ENCODE results near the gene CCNC.
A peak's percentile ranks its signal among the peaks of the same experiment; 100 is the strongest.
"Not testable (repeated sequence)": the region's sequence is repeated elsewhere in the genome, so short reads cannot be mapped to it uniquely, and the experiment has no call there.

The CCNC gene

DNA sequence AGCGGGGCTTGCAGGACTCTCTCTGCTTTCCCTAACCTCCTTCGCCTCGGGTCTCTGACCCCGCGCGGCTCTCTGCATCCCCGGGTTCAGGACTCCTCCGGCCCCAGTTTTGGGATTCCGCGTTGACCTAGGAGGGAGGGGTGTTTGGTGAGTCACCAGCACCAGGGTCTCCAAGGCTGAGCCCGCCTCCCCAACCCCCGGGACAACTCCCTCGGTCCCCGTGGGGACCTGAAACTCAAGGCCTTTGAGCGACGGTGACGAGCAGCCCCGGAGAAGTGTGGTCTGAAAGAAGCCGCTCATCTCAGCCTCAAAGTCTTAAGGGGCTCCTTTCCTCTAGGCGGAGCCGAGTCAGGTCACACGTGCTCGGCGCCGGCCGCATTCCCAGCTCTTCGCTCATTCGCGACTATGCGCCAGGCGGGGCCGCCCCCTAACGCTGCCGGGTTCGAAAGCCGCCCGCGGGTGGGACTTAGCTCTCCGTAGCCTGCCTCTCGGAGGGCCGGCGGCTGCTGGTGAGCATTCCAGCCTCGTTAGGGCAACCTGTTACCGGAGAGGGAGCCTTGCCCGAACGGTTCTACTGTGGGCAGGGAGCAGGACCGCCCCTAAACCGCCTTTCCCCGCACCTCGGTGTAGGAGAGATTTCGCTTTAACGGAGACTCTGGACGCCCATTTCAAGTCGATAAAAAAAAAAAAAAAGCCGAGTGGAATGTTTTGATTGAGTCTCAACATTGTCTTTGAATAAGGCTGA, 35.1 kb upstream of the CCNC start:
- peak in 1 of 3 experiments; percentile 32 for DNase-seq (ENCODE audit: low read depth in 3 of 3)

DNA sequence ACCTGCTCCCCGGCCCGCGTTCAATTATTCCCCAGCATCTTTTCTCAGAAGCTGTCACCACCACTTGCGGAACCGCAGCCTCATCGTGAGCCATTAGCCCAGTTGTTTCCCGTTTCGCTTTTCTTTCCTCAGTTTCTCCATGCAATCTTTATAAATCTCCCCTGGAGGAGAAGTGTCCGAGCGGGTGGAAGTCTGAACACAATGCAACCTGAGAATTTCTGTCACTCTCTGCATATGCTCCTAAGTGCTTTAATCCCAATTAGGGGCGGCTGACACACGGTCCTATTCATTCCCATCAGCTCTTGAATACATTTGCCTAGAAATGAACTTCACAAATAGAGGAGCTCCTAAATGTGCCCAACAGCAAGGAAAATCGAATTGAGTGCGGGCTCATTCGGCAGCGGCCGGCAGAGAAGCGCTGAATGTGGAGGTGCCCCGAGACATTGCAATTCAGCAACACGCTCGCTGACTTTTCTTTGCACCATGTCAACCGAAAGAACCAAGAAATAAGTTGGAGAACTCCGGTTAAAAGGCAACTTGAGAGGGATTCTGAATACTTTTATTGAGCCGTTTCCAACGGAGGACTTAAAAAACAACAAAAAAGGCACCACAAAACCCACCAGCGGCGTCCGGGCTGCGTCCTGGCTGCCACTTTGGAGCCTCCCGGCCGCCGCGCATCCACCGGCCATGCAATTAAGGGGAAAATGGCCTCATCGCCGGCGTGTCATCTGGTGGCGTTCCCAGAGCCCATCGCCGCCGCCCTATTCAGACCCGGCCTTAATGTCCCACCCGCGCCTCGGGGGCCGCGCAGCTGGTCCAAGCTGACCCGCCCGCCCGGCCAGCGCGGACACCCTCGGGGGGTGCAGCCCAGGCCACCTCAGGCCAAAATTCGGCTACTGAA, 34.3 kb upstream of the CCNC start:
- DNase-seq (ENCODE audit: low read depth in 3 of 3): no peak

DNA sequence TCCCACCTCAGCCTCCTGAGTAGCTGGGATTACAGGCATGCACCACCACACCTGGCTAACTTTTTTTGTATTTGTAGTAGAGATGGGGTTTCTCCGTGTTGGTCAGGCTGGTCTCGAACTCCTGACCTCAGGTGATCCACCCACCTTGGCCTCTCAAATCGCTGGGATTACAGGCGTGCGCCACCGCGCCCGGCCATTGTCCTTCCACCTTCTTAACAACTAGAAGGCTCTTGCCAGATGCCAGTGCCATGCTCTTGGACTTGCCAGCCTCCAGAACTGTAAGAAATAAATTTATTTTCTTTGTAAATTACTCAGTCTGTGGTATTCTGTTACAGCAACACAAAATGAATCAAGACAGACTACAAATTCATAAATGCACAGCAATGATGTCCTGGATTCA, 26.2 kb upstream of the CCNC start:
- DNase-seq (ENCODE audit: low read depth in 3 of 3): not testable (repeated sequence)

DNA sequence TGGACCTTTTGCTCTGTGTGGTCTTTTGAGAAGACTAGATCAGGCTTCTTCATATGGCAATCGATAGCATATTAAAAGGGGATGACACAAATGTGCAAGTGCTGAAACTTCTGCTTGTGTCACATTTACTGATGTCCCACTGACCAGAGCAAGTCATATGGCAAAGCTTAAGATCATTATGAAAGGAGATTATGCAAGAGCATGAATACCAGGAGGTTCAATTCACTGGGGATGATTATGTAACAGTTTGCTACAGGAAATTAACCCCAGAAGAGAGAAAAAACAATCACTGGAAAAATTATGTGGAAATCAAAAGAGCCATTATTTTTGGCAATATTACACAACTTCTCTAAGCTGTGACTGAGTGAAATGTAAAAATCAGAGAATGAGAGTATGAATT, 24.4 kb upstream of the CCNC start:
- DNase-seq (ENCODE audit: low read depth in 3 of 3): no peak

DNA sequence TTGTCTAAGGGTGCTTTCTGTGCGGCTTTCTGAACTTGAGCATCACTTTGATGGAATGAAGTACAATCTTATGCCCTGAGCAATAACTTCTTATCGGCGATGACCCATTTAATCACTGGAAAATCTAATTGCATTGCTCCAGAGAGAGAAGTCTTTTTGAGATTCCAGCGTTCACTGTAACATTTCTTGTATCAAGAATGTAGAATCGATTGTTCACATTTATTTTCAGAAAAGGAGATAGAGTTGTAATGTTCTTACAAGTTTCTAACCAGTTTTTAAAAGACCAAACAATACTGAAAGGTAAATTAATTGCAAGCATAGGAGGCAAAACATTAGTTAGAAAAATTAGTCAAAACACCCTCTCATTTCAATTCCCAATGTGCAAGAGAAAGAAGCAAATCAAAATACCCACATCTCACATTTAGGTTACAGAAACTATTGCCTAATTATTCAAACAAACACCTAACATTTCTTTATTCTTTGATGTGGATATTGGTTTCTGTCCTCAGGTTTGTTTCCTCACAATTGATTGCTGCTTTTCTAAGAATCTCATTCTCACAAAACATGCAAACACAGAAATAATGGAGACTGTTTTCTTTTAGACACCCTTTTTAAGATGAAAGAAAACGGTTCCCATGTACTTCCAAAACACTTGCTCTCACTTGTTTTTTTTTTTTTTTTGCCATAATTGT, 23.4 kb upstream of the CCNC start:
- DNase-seq (ENCODE audit: low read depth in 3 of 3): no peak

DNA sequence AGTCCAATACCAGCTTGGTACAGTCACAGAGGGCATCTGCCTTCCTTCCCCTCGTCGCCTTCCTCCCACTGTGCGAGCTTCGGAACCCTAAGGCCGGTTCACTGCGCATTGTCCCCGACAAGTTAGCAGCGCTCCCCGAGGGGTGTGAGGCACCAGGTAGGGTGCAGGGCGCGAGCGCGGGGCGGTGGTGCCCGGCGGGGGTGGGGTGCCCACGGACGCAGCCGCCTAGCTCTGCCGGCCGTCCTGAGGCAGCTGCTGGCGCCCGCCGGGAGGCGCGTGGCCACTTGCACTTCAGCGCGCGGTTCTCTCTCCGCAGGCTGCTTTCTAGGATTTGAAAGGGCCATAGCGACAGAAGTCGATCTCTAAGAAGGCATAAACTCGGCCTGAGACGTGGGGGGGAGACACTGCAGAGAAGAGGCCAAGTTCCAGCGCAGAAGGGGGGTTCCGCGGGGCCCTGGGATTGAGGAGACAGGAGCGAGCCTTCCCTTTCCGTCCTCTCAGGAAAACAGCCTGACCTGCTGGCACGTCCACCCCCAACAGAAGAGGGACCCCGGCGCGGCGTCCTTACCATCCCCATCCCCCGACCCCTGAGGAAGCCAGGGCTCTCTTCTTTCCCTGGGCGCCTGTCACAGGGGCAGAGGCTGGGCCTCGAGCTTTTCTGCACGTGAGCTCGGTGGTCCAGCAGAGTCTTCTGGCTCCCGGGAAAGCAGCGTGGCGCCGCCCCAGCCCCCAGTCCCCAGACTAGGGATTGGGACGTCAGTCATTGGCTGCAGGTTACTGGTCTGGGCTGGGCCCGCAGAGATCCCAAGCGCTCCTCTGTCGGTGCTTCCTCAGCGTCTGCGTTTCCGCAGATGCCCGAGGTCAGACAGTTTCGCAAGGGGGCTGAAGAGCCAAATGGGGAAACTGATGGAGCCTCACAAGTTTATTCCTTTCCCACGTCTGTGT, 22.5 kb upstream of the CCNC start:
- DNase-seq (ENCODE audit: low read depth in 3 of 3): no peak

DNA sequence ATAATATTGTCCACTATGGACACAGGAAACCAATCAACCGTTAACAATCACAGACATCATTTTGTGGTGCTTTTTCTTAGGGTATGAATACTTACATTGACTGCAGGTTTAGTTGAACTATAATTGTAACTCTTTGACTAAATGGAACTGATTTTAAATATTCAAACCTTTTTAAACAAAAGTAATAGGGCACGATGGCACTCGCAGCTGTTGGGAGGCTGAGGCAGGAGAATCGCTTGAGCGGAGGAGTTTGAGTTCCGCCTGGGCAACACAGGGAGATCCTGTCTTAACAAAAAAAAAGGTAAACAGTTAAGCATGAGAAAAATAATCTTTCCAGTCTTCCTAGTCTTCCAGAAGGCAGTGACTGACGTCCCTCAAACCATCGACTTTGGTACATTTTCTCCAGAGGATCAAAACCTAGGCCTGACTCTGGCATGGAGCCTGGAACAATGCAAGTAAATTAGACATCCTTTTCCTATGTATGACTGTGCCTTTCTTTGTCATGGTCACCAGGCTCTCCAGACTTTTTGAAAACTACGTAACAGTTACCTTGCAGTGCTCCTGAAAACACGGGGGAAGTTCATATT, 21.5 kb upstream of the CCNC start:
- no peak for DNase-seq (ENCODE audit: low read depth in 3 of 3)

DNA sequence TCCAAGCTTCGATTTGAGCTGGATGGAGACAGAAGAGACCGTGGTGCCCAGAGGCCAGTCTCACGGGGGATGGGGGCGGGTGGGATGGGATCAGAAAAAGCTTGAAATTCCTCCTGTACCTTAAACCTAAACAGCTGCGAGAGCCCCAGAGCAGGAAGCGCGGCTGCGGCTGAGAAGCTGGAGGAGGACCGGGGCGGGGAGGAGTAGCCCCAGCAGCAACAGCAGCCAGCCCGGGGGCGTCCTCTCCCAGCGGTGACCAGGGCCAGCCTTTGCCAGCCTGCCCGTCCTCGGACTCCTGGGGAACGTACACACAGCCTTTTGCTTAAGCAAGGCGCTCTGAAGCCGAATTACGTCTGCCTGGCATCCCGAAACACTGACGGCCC, 20.8 kb upstream of the CCNC start:
- DNase-seq (ENCODE audit: low read depth in 3 of 3): no peak

DNA sequence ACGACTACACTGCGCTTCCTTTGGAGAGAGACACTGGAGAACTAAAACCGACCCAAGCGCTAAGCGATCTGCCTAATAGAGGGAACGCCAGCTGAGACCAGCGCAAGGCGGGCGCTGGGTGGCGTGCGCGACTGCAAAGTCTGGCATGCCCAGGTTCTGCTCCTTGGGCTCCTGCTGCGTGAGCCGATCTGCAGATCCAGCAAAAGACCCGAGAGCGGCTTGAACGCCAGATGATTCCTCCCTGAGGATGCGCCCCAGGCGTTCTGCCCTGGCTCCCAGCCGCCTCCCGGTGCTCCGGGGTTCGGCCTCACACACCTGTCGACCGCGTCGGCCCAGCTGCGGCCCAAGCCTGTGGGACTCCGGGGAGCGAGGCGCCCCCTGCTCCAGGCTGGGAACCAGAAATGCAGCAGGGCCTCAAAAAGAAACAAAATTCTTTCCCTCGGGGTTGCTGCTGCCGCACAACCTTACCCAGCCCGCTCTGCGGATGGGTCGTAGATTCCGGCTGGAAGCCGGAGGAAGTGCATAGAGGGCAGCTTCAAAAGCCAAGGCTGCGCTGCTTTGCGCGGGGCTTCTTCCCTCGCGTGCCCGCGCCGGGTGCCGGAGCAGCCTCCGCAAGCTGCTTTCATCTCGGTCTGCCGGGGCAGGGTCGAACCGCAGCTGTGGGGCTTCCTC, 20.3 kb upstream of the CCNC start:
- DNase-seq (ENCODE audit: low read depth in 3 of 3): peak; percentile 38 to 63 (median 43)

DNA sequence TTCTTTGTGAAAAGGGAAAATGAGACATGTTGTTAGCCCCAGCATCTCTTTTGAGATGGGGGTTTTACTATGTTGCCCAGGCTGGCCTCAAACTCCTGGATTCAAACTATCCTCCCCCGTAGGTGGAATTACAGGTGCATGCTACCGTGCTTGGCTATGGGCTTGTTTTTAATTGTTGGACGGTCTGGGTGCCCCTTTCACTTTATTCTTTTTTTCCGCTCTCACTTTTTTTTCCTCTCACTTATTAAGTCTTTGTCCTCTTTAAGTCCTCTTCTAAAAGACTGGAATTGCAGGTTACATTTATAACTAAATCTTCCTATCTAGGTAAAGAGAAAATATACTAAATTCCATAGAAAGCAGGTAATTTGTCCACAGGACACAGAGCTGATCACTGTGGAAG, 19.3 kb upstream of the CCNC start:
- DNase-seq (ENCODE audit: low read depth in 3 of 3): no peak

DNA sequence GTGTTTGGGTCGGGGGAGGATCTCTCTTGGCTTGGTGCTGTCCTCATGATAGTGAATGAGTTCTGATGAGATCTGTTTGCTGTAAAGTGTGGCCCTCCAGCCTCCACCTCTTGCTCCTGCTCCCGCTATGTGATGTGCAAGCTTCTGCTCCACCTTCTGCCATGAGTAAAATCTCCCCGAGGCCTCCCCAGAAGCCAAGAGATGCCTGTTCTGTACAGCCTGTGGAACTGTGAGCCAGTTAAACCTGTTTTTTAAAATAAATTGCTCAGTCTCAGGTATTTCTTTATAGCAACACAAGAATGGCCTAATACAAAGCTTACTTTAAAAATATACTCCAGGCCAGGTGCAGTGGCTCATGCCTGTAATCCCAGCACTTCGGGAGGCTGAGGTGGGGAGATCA, 11.3 kb upstream of the CCNC start:
- no peak for DNase-seq (ENCODE audit: low read depth in 3 of 3)

DNA sequence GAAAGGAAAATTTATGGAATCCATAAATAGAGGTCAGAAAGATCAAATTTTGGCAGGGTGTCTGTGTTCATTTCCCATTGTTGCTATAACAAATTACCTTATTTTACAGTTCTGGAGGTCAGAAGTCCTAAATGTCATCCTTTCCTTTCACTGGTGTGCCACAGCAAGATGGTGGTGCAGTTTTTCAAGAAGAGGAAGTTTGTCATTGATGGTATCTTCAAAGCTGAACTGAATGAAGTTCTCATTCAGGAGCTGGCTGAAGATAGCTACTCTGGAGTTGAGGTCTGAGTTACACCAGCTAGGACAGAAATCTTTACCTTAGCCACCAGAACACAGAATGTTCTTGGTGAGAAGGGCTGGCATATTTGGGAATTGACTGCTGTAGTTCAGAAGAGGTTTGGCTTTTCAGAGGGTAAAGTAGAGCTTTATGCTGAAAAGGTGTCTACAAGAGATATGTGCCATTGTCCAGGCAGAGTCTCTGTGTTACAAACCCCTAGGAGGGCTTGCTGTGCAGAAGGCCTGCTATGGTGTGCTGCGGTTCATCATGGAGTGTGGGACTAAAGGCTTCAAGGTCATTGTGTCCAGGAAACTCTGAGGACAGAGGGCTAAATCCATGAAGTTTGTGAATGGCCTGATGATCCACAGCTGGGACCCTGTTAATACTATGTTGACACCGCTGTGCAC, 7.2 kb upstream of the CCNC start:
- no peak for DNase-seq (ENCODE audit: low read depth in 3 of 3)

DNA sequence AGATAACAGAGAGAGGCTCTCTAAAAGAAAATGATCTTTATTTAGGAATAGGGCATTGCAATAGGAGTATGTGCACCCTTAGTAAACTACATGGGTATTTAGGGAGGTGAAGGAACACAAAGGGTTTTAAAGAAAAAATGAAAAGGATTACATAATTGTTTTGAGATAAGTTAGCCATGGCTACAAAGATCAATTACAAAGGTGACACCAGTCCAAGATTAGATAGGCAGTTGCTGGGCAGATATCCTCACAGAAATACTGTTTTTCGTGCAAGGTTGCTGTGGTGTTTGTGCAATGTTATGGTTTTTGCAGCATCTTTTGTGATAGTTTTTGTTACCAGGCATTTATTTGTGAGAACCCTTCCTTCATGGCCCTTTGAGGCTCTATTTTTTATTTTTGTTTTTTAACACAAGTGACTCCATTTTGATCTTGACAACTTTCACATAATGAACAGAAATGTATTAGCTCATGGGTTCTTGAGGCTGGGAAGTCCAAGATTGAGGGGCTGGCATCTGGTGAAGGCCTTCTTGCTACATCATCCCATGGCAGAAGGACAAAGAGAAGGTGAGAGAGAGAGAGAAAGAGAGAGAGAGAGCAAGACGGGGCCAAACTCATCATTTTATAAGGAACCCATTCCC, 5.6 kb upstream of the CCNC start:
- no peak for DNase-seq (ENCODE audit: low read depth in 3 of 3)

DNA sequence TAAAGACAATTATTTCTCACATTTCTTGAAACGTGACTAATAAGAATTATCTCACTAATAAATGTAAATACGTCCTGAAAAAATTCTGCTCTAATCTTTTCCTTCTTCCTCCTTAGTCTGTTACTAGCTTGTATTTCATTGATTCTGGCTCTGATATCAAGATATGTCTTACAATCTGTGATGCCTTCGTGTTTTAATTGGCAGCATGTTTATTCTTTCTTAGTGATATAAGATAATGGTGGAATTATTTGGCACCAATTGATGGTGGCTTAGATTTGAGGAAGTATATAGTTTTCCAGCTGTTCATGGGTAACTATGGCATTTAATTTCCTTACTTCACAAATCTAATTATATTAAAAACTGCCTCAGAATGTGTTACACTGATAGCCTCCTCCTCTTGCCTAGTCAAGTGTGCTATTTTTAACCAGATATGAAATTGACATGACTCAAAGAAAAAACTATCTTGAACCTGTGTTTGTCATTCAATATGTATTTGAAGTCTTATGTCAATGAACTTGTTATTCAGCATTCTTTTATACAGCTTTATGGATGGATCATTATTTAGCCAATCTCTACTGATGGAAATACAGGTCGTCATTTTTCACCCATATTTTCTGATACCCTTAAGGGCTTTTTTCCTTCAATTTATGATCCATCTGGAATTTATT, 5.3 kb downstream of the CCNC start:
- no peak for DNase-seq (ENCODE audit: low read depth in 3 of 3)

DNA sequence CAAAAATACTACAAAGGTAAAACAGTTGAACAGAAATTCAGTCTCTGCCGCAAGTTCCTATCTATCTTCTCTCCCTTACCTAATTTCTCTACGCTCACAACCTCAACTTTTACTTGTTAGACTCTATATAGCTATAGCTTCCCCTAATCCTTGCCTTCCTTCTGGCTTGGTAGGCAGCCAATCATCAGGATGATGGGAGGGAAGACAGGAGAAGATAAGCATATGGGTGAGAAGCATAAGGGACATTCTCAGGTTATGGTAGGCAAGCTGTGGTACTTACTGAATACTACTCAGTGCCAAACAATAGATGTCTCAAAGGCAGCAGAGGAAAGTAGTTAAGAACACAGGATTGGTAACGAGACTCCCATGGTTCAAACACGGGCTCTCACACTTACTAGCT, 7.8 kb downstream of the CCNC start:
- DNase-seq (ENCODE audit: low read depth in 3 of 3): no peak

DNA sequence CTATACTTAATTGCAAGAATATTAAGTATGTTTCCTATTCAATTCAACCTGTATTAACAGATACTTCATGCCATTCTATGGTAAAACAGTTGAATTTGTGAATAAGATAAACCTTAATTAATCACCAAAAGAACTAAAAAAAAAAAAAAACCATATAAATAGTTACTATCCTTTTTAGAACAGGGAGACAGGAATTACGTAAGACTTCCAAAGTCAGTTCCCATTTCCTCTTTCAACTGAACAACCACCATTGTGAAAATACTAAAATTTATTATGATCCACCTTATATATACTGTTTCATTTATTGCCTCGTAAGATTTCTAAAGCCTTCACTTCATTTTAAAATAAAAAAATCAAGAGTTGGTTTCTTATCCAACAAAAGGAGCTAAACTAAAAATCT, 9.4 kb downstream of the CCNC start:
- DNase-seq (ENCODE audit: low read depth in 3 of 3): no peak

DNA sequence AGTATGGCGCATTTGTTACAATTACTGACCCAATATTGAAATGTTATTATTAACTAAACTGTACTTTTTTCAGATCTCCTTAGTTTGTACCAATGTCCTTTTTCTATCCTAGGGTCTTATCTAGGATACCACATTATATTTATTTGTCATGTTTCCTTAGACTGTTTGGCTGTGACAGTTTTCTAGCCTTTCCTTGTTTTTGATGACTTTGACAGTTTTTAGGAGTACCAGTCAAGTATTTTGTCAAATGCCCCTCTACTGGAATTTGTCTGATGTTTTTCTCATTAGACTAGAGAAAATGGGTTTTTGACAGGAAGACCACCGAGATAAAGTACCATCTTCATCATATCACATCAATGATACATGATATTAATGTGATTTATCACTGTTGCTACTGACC, 14.6 kb downstream of the CCNC start:
- no peak for DNase-seq (ENCODE audit: low read depth in 3 of 3)

DNA sequence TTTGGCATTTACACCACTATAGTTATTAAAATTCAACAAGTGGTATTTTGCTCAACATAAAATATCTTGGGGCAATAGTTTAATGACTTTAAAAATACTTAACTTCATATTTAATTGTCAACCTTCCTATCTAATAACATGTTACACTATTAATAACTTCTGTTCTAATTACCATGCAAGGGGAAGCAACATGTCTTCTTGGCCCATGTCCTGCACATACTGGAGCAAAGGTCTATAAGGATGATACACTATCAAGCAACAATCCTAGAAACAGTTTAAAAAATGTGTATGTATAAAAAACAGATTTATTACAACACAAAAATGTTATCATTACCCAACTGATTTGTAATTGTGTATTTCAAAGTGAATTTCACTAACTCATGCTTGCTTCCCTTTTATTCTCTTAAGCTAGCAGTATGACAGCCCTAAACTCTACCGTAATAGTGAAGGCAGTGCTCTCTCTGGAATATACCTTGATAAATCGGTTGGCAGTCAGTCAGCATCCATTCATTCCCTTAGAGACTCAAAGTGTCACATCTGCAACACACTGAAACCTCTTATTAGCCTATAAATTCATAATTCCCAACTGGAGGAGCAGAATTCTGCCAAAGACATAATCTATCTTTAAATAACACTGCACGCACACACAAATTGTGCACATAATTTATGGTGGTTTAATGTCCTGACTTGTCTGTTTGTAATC, 18.3 kb downstream of the CCNC start:
- DNase-seq (ENCODE audit: low read depth in 3 of 3): no peak
